Stimulated activated CD4-positive, alpha-beta T cell treated with anti-CD3 and anti-CD28 coated beads, Interleukin-2, amount 100 ng/mL, for 4 hours (primary cell): ENCODE data around the gene ANKS1B.

ENCODE experiments used
- DNase-seq: peaks from one replicate; pipeline ENCODE4 v3.0.0-alpha.2; 2020; ENCODE audit warnings: low read depth

The ANKS1B gene

GRCh38 chr12:99567072-99567471 is 417.7 kb downstream of the ANKS1B start:
- no peak for DNase-seq

- DNase-seq, result no peak
These were observed 426.6 kb downstream of the ANKS1B start for GRCh38 chr12:99558109-99558508.

DNA sequence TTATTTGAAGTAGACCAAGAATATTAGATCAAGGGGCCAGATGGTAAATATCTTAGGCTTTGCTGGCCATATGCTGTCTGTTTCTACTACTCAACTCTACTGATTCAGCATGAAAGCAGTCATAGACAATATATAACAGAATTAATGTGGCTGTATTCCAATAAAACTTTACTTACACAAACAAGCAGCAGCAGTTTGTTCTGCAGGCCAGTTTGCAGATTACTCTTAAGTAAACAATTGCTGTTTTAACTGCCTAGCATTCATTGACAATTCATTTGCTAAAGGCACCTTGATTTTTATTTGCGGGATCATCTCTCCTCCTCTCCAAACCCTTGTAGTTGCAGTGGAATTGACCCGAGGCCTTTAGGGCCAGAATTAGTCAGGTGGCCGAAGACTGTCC is 431.3 kb downstream of the ANKS1B start:
- no peak for DNase-seq

DNA sequence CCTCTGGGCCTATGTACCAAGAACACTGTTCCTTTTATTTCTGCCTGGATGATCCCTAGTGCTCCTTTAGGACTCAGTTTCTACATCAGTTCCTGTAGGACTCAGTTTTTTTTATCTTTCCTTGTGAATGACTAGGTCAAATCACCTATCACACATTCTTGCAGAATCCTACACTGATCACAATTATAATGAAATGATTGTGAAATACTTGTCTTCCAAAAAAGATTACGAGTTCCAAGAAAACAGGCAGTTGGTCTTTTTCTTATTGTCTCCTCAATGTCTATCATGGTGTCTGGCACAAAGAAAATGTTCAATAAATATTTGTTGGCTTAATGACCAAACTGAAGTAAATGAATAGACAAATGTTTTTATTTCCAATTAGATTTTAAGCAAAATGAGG is 432.7 kb downstream of the ANKS1B start:
- DNase-seq, result no peak

DNA sequence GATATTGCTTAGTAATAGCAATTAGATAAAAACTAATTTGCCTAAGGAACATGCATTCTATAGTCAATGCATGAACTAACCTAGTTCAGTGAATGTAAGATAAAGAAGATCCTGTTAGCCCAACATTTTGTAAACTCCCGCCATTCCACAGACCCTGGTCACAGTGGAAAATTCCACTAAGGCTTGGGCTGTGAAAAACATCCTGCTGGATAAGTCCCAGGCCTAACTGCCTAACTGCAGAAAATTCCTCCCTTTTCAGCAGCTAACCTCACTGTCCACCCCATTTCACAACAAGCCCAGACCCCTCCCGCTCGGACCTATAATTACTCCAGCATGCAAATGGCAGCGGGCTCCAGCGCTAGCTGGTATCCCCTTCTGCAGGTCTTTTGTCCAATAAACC is 435.1 kb downstream of the ANKS1B start:
- DNase-seq, result no peak

DNA sequence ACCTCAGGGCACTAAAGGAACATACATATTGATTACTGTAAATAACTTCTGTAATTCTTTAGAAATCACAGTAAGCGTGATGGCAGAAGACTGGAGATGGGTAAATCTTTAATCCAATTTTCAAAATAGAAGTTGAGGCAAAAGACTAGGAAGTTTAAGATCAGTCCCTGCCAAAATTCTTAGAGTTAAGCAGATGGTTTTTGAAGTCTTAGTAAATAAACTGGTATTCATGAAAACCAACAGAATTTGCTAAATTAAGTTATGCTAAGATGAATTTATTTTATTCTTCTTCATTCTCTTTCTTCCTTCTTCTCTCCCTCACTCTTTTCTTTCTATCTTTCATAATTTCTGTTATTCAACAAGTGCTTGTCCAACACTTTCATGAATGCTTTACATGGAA is 435.5 kb downstream of the ANKS1B start:
- no peak for DNase-seq

DNA sequence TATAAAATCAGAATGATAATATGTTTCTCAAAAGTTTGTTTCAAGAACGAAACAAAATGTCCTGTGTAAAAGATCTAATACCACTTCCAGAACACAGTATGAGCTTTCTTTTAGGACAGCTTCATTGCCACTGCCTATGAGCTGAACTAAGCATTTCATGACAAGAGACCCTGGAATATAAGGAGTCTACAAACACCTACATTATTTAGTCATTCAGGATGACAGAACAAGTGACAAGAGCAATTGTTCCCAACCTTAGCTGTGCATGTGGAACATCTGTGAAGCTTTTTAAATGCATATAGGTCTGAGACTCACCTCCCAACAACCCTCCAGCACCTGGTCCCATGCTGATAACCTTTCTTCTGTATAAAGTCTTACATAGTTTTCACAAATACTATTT is 440.3 kb downstream of the ANKS1B start:
- no peak for DNase-seq

- DNase-seq, result no peak
These were observed 454.8 kb downstream of the ANKS1B start for GRCh38 chr12:99529966-99530365.

DNA sequence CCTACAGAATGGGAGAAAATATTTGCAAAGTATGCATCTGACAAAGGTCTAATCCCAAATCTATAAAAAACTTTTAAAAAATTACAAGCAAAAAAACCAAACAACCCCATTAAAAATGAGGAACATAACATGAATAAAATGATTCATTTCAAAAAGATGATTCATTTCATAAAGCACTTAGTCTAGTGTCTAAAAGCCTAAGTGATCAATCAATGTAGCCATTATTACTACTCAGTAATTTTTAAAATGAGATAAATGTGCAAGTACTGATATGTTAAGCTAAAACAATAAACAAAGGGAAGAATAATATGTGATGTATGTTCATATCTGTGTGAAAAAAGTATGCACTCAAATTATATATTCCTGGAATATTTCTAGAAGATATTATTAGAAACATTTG is 456.3 kb downstream of the ANKS1B start:
- DNase-seq, result no peak

DNA sequence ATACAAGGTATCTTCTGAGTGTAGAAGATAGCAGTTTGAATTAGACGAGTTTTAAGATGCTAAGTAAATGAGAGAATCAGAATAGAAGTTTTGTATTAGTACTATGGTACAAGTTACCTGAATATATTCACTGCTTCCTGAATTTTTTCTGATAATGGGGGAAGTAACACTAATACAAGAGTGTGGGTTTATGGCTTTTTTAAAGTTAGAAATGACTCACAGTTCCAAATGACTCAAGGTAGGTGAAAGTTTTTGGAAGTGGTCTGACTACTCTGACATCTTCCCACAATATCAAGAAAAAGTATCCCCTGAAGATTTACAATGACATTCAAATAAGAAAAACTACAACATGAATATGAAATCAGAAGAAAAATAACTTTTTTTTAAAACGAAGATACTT is 460.9 kb downstream of the ANKS1B start:
- no peak for DNase-seq

DNA sequence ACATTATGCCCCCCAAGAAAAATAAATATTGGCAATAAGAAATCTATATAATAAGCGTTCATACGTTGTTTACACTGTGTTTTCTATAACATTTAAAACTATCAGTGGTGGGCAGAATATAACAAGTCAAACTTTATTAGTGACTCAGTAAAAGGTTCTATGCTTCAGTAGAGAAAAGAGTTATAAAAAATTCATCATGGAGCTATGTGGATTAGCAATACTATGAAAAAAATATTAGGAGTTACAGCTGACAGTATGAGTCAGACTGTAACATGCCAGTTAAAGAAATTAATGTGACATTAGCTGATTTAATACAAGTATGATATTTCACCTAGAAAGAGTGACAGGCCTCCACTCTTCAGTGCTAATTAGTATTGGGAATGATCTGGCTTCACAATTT is 462.3 kb downstream of the ANKS1B start:
- DNase-seq, result no peak

GRCh38 chr12:99521664-99522063 is 463.1 kb downstream of the ANKS1B start:
- no peak for DNase-seq

GRCh38 chr12:99513066-99513465 is 471.7 kb downstream of the ANKS1B start:
- no peak for DNase-seq

GRCh38 chr12:99505805-99506204 is 478.9 kb downstream of the ANKS1B start:
- no peak for DNase-seq

DNA sequence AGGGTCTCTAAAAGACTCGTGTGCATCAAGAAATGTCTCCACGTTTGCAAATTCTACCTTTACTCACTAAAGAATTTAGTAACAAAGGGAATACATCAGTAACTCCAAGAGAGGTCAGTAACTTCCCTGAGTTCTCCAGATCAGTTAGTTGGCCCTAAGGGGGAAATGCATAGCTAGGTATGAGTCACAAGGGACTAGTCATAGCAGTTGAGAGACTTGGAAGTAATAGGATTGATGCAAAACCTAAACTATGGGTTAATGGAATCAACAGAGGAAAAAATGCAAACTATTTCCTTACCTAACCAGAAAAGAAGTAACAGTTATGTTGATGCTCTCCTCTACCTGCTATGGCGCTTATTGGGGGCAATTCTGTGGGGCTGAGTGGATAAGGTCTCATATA is 486.0 kb downstream of the ANKS1B start:
- no peak for DNase-seq

- DNase-seq, result no peak
These were observed 488.9 kb downstream of the ANKS1B start for GRCh38 chr12:99495799-99496198.

DNA sequence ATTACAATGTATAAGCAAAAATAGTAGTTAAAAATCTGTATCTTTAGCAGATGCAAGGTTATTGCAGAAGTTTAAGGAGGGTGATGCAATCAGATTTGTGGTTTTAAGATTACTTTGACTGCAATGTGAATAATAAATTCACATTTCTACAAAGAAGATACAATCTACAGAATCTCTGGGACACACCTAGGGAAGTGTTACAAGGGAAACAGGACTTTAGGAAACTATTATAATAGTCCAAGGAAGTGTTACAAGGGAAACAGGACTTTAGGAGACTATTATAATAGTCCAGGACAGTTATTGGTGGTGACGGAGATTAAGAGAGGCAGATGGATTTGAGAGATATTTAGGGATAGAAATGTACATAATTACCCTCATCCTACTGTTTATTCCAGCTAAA is 491.5 kb downstream of the ANKS1B start:
- DNase-seq, result no peak

DNA sequence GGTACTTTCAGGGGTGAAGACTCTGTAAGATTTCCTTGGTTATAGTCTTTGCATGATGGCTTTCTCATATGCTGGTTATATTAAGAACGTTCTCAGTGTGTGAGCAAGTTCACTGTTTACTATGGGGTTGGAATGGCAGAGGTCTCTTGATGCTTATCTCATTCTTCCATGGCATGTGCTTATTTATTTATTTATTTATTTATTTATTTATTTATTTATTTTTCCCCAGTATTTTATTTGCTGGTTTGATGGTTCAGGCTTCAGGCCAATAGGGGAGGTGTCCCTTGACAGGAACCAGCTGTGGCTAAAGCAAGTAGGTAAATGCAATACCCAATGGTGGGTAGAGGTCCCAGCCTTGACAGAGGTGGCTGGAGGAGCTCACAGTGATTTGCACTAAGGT is 498.5 kb downstream of the ANKS1B start:
- no peak for DNase-seq

GRCh38 chr12:99479149-99479548 is 505.6 kb downstream of the ANKS1B start:
- DNase-seq, result no peak

GRCh38 chr12:99476956-99477355 is 507.8 kb downstream of the ANKS1B start:
- DNase-seq, result no peak

GRCh38 chr12:99455350-99456035 is 529.2 kb downstream of the ANKS1B start:
- no peak for DNase-seq

DNA sequence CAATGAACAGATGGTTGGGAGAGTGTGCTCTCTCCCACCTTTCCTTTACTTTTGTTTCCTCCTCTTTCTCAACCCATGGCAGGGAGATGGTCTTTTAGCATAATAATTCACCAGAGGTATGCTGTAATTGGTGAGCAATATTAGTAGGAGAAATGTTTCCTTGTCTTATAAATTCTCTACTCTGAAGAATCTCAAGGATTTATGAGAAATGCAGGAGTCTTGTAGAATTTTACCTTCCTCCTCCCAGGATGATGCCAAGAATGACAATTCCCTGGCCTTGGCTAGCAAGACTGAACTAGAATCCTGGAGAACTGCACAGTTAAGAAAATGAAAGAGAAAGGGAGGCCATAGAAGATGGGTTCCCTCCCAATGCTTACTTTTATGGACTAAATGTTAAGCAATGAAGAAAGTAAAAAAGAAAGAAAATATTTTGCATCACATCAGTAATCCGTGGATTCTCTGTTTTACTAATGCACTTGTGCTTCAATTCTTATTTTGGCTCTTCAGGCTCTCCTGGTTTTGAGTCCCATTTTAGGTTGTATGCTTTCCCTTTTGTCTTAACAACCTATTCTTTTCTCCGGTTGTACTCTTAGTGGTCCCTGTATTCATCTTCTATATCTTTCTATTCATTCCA is 530.1 kb downstream of the ANKS1B start:
- DNase-seq, result no peak

- DNase-seq, result no peak
These were observed 530.7 kb downstream of the ANKS1B start for GRCh38 chr12:99453836-99454538.
